ENCODE data around the gene MYO5A. TPM values are rescaled to one million over a fixed set of nuclear protein-coding genes. Genes with fewer than 3 reads are reported as not detected.

Gene MYO5A
- total and polyA plus RNA-seq, 2 donors (not counting 3 experiments of a cell fraction or from before 2014, with no cell fraction given): 31.9 to 91.9 TPM

- DNase-seq (ENCODE audit: low read depth, low spot score) (no peak), FAIRE-seq (no peak)
- no TSS peak for BruUV-seq (replicated peaks)
- no peaks in the 10 kb centered on the region for H3K79me2 ChIP-seq (ENCODE audit: control insufficient read depth, insufficient read depth, low read length)
- no peak overlapping the region for H2AFZ ChIP-seq (ENCODE audit: low read depth, low read length)
- CTCF ChIA-PET: interaction anchor here (1.1 to 6.1 kb wide), 9 partner anchors 30 to 480 kb away, joined by 3 to 133 read pairs (median 6); partner anchors contain the start of gene ATOSA
- TF ChIP-seq MAX (IDR thresholded peaks at IDR 0.05; ENCODE audit: insufficient read depth, insufficient read length): no peak
- no peak for TF ChIP-seq FOS (IDR thresholded peaks at IDR 0.05; ENCODE audit: borderline replicate concordance, insufficient read depth, low read length)
- TF ChIP-seq POLR2A (IDR thresholded peaks at IDR 0.05; ENCODE audit: low read depth, low read length): no peak
- TF ChIP-seq CTCF (IDR thresholded peaks at IDR 0.05; ENCODE audit: extremely low read depth in 1 of 2, insufficient read depth in 1 of 2, low read depth in 1 of 2, low read length in 2 of 2): no peak
- TF ChIP-seq GATA2 (IDR thresholded peaks at IDR 0.05; ENCODE audit: insufficient read depth, insufficient read length, low read depth, low read length): no peak
- TF ChIP-seq MYC (IDR thresholded peaks at IDR 0.05; ENCODE audit: low read depth, low read length): no peak
- no peak for TF ChIP-seq POLR2AphosphoS5 (IDR thresholded peaks at IDR 0.05; ENCODE audit: insufficient read depth, low read depth, low read length)
- TF ChIP-seq JUN (IDR thresholded peaks at IDR 0.05; ENCODE audit: borderline replicate concordance, insufficient read depth, insufficient read length, low read depth): no peak
- no peak for TF ChIP-seq EZH2 (IDR thresholded peaks at IDR 0.05; ENCODE audit: borderline replicate concordance, low read depth, low read length, severe bottlenecking)
- H3K4me3 ChIP-seq (replicated peaks in 1 of 3; ENCODE audit: insufficient read depth in 1 of 3, low read depth in 1 of 3, low read length in 3 of 3): no peak overlapping the region
- intact Hi-C loops (cut with micrococcal nuclease): loop anchor here (2.0 to 10.0 kb wide), 4 partner anchors 160 to 421 kb away; partner anchors contain the start of genes ATOSA and MYO5A
- H3K9me3 ChIP-seq (replicated peaks; ENCODE audit: control insufficient read depth, insufficient read depth, low read length): no peaks in the 10 kb centered on the region
- H4K20me1 ChIP-seq (replicated peaks; ENCODE audit: control insufficient read depth, extremely low read depth, insufficient read depth, low read length): no peaks in the 10 kb centered on the region
- no peaks in the 10 kb centered on the region for H3K9me1 ChIP-seq (replicated peaks; ENCODE audit: control insufficient read depth, extremely low read depth, insufficient read depth, low read length)
- H3K4me2 ChIP-seq (ENCODE audit: insufficient read depth, low read length): no peak overlapping the region
- H3K36me3 ChIP-seq (ENCODE audit: control insufficient read depth in 2 of 2, extremely low read depth in 1 of 2, insufficient read depth in 2 of 2, low read length in 2 of 2): no peaks in the 10 kb centered on the region
- dilution Hi-C loops (cut with MboI; ENCODE audit: extremely low pct_ligation_motif_present, low sequenced_read_pairs): no loop called here
- no peak overlapping the region for H3K9ac ChIP-seq (replicated peaks; ENCODE audit: extremely low read depth, insufficient read depth, low read length)
- no peaks in the 10 kb centered on the region for H3K27me3 ChIP-seq (ENCODE audit: control insufficient read depth in 2 of 2, insufficient read depth in 2 of 2, low read length in 2 of 2)
- POLR2A ChIA-PET: no interaction called here
- peaks cover 40% of the 10 kb centered on the region for H3K4me1 ChIP-seq (ENCODE audit: control insufficient read depth, extremely low read depth, insufficient read depth, low read length)
- no peak overlapping the region for H3K27ac ChIP-seq (ENCODE audit: insufficient read depth, low read depth, low read length)
These were observed 271.0 kb downstream of the MYO5A start for GRCh38 chr15:52257734-52258062.

MicroRNAs encoded within 50 kb of the gene (microRNA counts, 767-probe panel; counts per million panel counts)
- microRNA hsa-miR-1266: 723 counts per million, percentile 96 among the panel's probes with 10 or more counts

Small RNA genes within 50 kb of the gene (microRNA-seq; reads per million reads assigned to microRNA genes)
- not detected for gene MIR1266 (ENCODE audit: borderline number of aligned reads, borderline replicate concordance)

Small RNA genes within 50 kb of the gene (small RNA-seq; reads per million reads assigned to genes)
- not detected for gene MIR1266 (ENCODE audit: insufficient read depth, insufficient read length, low read depth, low replicate concordance)

Other genes with a start within 250 kb of the MYO5A start
- 18.4 and 19.4 TPM in 2 replicates for gene MYO5C, start 233.1 kb downstream of the MYO5A start, total RNA-seq
- gene MYO5C, start 233.1 kb downstream of the MYO5A start, polyA plus RNA-seq: 4.2 and 7.5 TPM in 2 replicates
- gene ARPP19, start 40.1 kb upstream of the MYO5A start, total RNA-seq: 176 and 191 TPM in 2 replicates
- gene ARPP19, start 40.1 kb upstream of the MYO5A start, polyA plus RNA-seq: 38.2 and 47.1 TPM in 2 replicates
- gene ATOSA, start 150.5 kb upstream of the MYO5A start, total RNA-seq: 39.1 and 41.1 TPM in 2 replicates
- 17.1 and 19.4 TPM in 2 replicates for gene ATOSA, start 150.5 kb upstream of the MYO5A start, polyA plus RNA-seq

Data from endothelial cell of umbilical vein (primary cell).